Fibroblast of peridontal ligament (primary cell): Measurements from ENCODE around the gene TAGLN.
A peak's percentile ranks its signal among the peaks of the same experiment; 100 is the strongest.

Source experiments
- DNase-seq: peaks from one replicate; pipeline ENCODE4 v3.0.0-alpha.2; 2010; ENCODE audit errors: extremely low read depth

The TAGLN gene

DNA sequence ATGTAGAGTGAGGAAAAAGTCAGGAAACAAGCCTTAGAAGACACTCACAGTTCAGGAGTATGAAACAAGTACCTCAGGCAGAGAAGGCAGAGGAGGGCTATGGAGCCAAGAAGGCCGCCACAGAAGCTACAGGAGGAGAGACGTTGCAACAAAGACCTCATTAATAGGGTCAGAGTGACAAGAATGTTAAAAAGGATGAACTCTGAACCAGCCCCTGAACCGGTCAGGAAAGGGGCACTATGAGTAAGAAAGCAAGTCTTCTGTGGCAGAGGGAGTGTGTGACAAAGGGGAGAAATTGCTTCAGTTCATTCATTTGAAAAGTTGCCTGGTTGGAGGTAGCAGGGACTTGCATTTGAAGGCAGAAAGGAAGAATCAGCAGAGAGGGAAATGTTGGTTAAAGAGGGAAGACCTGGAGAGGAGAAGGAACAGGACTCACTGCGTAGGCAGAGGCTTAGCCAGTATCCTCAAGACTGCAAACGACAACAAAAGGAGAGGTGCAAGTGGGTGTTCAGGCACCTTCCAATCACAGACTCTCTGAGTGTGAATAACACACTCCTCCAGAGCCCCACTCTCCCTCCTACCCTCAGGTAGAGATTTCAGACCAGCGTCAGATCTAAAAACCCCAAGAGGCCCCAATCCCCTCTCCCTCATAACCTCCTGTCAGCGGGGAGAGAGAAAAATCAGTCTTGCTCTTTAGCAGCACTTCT, 15.4 kb downstream of the TAGLN start:
- DNase-seq, result no peak

DNA sequence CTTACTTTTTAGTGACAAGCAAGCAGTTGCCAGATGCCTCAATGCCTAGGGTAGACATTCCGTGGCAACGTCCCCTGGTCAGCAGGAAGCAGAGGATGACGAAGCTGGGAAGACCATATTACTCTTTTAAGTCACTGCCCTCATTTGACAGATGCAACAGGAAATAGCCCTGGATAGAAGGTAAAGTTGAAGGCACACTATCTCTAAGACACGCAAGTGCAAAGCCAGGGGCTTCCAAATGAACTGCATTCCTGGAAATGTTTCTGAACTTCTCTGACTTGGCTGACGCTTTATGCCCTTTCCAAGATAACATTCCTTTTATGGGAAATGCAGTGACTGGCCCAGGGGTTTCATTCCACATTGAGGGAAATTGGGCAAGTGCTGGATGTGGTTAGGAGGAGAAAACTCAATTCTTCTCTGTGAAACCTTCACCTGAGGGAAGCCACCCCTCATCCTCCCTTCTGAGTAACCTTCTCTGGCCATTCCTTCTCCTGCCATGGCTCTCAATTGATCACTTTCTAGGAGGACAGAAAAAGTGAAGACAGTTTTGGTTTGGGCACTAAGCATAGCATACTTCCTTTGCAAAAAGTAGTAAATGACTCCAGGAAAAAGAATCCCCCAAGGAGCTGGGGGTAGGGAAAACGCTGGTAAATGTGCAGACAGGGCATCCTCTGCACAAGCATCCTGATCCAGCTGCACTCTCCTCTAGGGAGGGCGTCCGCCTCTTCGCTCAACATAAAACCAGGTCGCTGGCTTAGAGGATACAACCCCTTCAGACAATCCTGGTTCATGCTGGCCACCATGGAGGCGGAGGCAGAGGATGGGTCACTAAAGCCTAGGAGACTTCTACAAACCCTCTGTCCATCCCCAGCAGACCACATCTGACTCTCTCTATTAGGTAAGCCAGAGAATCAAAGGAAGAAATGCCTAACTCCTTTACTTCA, 18.2 kb downstream of the TAGLN start:
- DNase-seq, result peak; percentile 87

DNA sequence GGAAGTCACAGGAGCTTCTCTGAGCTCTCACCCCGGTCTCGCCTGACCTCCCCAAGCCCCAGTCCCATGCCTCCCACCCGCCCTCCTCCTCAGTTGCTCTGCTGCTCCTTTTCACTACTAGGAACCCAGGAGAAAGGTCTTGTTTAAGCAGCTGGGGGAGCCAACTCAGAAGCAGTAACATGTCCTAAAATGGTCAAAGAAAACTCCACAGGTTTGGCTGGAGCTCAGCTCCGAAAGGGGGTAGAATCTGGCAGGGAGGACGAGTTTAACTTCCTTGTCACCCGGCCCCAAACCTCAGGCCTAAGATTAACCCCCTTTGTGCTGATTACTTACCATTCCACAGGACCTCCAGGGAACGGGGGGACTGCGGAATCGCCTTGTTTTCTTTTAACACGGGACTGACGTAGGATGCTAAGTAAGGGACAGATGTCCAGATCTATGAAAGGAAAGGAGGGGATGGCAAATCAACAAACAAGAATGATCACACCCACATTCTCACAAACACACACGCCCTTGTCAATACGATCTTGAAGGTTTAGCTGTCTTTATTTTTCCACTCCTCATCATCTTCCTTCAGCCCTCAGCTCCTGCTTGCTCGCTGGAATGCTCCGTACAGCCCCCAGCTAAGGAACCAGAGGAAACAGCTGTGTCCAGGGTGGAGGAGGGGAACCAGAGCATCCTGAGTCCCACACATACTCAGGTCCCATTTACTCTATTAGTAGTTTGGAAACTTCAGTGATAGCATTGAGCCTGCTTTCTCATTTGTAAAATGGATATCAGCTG, 19.2 kb downstream of the TAGLN start:
- peak; percentile 83 for DNase-seq

DNA sequence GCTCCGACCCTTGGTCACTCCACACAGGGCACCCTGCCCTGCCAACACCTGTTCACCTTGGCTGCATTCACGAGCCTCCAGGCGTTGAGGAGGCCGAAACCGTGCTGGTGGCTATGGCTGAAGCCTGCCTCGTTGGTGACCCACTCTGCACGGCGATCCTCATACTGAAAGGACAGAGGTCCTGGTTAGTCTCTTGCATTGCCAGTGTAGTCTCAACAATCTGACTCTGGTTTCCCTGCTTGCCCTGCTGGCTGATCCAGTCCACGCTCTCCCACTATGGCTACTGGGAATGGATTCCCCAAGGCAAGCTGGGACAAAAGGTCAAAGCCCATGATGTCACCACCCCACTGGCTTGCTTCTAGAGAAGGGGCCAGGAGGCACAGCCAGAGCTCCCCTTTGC, 19.8 kb downstream of the TAGLN start:
- no peak for DNase-seq

- no peak for DNase-seq
These were observed 20.3 kb downstream of the TAGLN start for GRCh38 chr11:117219455-117219854.

DNA sequence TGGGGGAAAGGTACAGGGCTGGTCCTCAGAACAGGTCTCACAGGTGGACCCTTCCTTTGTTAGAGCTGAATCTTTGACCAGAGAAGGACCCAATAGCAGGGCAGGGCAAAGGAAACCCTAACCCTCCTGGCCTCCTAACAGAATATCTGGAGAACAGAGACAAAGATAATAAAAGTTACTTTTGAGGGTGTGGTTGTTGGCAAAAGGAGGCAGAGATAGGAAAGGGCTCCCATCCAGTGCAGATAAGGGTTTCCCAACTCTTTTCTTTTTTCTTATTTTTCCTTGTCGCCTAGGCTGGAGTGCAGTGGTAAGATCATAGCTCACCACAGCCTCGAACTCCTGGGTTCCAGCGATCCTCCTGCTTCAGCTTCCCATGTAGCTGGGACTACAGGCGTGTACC, 20.8 kb downstream of the TAGLN start:
- no peak for DNase-seq

- DNase-seq, result no peak
These were observed 21.4 kb downstream of the TAGLN start for GRCh38 chr11:117220568-117220967.

- DNase-seq, result peak; percentile 78
These were observed 22.0 kb downstream of the TAGLN start for GRCh38 chr11:117220999-117221774.

GRCh38 chr11:117221775-117222517, 22.8 kb downstream of the TAGLN start:
- DNase-seq, result peak; percentile 79

GRCh38 chr11:117222991-117223740, 24.0 kb downstream of the TAGLN start:
- no peak for DNase-seq

GRCh38 chr11:117223741-117224689, 24.8 kb downstream of the TAGLN start:
- no peak for DNase-seq

DNA sequence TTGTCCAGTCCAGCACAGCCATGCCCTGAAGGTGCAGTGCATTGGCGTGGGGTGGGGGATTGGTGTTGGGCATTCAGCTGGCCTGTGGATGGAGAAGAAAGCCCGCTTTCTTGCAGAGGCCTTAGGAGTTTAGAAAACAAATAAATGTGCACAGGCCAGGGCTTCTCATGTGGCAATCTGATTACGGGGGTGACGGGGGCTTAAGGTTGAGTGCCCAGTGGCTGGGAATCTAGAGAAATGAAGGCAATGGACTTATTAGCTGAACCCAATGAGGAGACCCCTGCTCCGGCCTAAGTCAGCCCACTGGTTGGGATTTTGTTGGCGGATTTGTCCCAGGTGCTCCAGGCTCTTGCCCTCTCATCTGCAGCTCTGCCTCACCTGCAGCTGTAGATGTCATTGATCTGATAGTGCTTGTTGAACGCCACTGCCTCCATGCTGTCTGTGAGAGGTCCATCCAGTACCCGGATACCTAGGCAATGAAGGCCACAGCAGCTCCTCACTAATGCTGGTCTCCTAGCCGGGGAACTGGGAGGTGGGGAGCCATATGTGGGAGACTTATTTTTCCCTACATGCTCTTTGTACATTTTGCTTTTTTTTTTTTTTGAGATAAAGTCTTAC, 26.5 kb downstream of the TAGLN start:
- DNase-seq, result no peak

- peak; percentile 85 for DNase-seq
These were observed 27.5 kb downstream of the TAGLN start for GRCh38 chr11:117226388-117227385.

DNA sequence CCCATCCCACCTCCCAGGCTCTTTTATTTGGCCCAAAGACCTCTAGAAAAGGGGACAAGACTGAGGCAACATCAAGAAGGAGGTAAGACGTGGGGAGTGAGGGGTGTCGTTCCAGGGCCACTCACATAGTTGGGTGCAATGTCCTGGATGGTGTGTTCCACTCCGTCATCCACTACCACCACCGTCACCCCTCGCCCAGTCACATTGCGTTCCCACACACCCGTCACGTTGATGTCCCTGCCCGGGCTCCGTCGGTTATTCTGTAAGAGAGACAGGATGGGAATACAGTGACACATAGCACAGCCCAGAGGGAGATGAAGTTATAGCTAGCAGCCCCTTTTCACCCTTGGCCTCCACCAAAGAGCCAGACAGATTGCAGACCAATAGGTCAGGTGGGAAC, 28.9 kb downstream of the TAGLN start:
- DNase-seq, result no peak

DNA sequence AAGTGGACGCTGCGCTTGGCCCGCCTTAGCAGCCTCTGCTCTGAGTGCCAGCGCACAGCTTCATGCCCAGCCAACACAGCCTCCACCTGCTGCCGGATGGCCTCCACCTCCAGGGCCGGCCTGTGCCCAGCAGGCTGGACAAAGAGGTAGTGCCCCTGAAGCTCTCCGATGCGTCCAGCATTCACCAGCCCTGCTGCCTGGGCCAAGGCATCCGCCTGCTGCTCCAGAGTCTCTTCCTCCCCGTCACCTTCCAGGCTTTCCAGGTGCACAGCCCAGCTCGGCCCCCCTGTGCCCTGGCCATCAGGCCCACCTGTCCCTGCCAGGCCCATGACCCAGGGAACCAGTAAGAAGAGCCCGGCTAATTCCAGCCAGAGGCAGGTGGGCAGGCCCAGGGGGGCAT, 30.2 kb downstream of the TAGLN start:
- no peak for DNase-seq

DNA sequence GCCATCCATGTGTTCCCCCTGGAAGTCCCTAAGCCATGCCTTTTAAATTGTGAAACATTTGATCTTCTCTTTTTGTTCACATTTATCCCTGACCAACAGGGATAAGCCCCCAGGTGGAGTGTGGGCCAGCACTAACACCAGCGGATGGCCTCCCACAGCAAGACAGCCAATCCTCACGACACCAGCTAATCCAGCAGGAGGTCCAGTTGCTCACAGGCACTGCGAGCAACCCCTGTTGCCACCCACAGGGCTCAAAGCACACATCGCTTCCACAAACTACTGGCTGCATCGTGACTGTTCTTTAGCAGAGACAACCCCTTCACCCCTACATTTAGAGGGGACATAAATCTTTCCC, 30.7 kb downstream of the TAGLN start:
- DNase-seq, result no peak

DNA sequence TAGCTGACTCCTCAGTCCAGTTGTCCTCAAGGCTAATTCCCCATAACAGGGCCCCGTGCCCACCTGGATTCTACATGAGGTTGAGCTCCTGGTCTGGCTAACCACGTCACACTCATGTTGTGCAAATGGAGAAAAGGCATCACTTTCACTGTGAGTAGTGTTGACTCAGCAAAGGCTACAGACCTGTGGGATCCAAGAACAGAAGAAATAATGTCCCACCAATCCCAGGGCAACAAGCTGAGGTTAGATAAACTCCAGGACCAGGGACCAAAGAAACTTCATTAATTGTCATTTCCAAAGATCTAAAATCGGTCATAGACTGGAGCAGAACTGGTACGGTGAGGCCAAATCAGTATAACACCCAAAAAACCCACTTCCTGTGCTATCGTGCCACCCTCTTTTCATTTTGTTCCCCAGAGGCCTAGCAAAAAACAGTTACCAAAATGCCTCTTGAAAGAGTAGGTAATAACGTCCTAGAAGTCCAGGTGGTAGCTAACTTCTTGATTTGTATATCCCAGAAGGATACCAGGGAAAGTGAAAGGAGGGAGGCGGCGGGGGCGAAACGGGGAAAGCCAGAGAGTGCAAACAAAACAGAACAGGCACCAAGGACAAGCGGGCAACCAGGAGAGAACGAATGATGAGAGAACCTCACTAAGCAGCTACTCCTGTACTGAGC, 31.3 kb downstream of the TAGLN start:
- no peak for DNase-seq
